ENCODE data around the gene SAYSD1.

DNA sequence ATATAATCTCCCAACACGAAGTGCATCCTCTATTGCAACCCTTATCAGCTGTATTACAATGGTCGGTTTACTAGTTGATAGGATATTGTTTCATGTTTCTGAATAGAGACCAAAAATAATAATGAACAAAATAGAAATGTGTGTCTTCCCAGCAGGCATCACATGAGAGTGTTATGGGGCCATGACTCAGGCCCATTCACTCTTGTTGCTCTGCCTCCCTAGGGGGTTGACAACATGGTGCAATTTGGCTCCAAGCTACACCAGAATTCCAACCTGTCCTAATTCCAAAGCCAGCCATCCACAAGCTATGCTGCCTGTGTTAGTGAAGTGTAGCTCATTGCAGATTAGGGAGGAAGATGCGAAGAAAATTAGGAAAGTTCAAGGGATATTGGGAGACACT is 13.1 kb upstream of the SAYSD1 start:
- TF ChIP-seq, protein P1, sequence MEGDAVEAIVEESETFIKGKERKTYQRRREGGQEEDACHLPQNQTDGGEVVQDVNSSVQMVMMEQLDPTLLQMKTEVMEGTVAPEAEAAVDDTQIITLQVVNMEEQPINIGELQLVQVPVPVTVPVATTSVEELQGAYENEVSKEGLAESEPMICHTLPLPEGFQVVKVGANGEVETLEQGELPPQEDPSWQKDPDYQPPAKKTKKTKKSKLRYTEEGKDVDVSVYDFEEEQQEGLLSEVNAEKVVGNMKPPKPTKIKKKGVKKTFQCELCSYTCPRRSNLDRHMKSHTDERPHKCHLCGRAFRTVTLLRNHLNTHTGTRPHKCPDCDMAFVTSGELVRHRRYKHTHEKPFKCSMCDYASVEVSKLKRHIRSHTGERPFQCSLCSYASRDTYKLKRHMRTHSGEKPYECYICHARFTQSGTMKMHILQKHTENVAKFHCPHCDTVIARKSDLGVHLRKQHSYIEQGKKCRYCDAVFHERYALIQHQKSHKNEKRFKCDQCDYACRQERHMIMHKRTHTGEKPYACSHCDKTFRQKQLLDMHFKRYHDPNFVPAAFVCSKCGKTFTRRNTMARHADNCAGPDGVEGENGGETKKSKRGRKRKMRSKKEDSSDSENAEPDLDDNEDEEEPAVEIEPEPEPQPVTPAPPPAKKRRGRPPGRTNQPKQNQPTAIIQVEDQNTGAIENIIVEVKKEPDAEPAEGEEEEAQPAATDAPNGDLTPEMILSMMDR (IDR thresholded peaks at IDR 0.05), result no peak
- no peak for TF ChIP-seq POLR2AphosphoS5 (IDR thresholded peaks at IDR 0.05)
- TF ChIP-seq EP300 (IDR thresholded peaks at IDR 0.05), result no peak

All from upper lobe of left lung (tissue), 4 donors.